Activated CD4-positive, alpha-beta T cell treated with anti-CD3 and anti-CD28 coated beads, Interleukin-2, amount 50 U/mL, for 1 hour (primary cell): ENCODE results near the gene TTC12.

Experiments used
- DNase-seq: peaks from one replicate; pipeline ENCODE4 v3.0.0-alpha.2; 2020

TTC12 gene

GRCh38 chr11:113408206-113408605 is 93.8 kb downstream of the TTC12 start:
- DNase-seq, result no peak

GRCh38 chr11:113408887-113409286 is 94.5 kb downstream of the TTC12 start:
- DNase-seq, result no peak

GRCh38 chr11:113409526-113409925 is 95.1 kb downstream of the TTC12 start:
- DNase-seq, result no peak

- DNase-seq, result no peak
Observed at GRCh38 chr11:113410414-113411135, 96.2 kb downstream of the TTC12 start.

- DNase-seq, result no peak
Observed at GRCh38 chr11:113411536-113411935, 97.2 kb downstream of the TTC12 start.

- no peak for DNase-seq
Observed at GRCh38 chr11:113412675-113413074, 98.3 kb downstream of the TTC12 start.

- DNase-seq, result no peak
Observed at GRCh38 chr11:113415343-113415742, 101.0 kb downstream of the TTC12 start.
